ENCODE measurements around the gene GALNT11. TPM values are rescaled to one million over a fixed set of nuclear protein-coding genes. Genes with fewer than 3 reads are reported as not detected.

GALNT11 gene
- total RNA-seq, 1 donor from 2014 or later, result 9.0 TPM

DNA sequence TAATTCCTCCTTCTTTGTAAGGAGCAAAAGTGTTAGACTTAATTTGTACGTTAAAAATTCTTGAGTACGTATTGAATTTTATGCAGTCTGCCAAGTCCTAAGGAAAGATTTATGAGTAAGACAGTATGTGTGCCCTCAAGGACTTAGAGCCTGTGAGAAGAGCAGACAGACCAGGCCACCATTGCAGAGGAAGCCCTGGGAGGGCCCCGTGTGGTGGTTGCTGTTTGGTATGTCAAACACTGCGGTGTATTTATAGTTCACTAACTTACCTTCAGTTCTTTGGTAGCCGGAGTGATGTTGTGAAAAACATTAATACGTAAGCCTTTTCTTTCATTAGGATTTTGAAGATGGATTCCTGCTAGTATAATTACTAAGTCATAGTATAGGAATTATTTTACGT lies 82.9 kb downstream of the GALNT11 start:
- H3K27me3 Mint-ChIP-seq, result no peaks in the 10 kb centered on the region
- no peaks in the 10 kb centered on the region for H3K9me3 Mint-ChIP-seq
- peaks cover 62% of the 10 kb centered on the region for H3K36me3 Mint-ChIP-seq (ENCODE audit: low read depth)
- no peak overlapping the region for H3K27ac Mint-ChIP-seq
- ChIA-PET POLR2A (no interaction called here), CTCF (no interaction called here)
- TF ChIP-seq, protein P1, sequence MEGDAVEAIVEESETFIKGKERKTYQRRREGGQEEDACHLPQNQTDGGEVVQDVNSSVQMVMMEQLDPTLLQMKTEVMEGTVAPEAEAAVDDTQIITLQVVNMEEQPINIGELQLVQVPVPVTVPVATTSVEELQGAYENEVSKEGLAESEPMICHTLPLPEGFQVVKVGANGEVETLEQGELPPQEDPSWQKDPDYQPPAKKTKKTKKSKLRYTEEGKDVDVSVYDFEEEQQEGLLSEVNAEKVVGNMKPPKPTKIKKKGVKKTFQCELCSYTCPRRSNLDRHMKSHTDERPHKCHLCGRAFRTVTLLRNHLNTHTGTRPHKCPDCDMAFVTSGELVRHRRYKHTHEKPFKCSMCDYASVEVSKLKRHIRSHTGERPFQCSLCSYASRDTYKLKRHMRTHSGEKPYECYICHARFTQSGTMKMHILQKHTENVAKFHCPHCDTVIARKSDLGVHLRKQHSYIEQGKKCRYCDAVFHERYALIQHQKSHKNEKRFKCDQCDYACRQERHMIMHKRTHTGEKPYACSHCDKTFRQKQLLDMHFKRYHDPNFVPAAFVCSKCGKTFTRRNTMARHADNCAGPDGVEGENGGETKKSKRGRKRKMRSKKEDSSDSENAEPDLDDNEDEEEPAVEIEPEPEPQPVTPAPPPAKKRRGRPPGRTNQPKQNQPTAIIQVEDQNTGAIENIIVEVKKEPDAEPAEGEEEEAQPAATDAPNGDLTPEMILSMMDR (IDR thresholded peaks at IDR 0.05), result no peak
- H3K4me1 Mint-ChIP-seq, result no peaks in the 10 kb centered on the region
- ATAC-seq (ENCODE audit: low read depth) (no peak), DNase-seq (no peak)
- intact Hi-C loops (cut with micrococcal nuclease), result no loop called here
- no peak overlapping the region for H3K4me3 Mint-ChIP-seq

DNA sequence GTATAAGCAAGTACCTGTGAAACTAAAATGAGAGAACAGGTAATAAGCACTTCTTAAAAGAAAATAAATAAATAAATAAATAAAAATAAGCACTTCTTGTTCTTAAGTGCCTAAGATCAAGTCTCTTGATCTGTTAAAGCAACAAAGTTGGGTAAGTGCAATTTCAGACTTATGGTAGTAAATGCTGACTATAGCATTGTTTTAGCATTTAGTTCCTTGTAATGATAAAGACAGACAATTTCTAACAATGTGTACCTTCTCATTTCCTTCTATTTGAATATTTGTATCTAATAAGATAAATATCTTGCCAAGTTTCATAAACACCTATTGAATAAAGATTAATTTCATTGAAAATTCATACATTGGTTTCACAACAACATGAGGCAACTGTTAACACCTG lies 87.4 kb downstream of the GALNT11 start:
- no peaks in the 10 kb centered on the region for H3K27me3 Mint-ChIP-seq
- no peak overlapping the region for H3K27ac Mint-ChIP-seq
- ChIA-PET CTCF (no interaction called here), POLR2A (no interaction called here)
- H3K4me3 Mint-ChIP-seq, result no peak overlapping the region
- H3K36me3 Mint-ChIP-seq (ENCODE audit: low read depth), result peaks cover 62% of the 10 kb centered on the region
- no peak for DNase-seq
- no peak for ATAC-seq (ENCODE audit: low read depth)
- TF ChIP-seq, protein P1 (IDR thresholded peaks at IDR 0.05), result no peak
- H3K9me3 Mint-ChIP-seq, result no peaks in the 10 kb centered on the region
- intact Hi-C loops (cut with micrococcal nuclease), result no loop called here
- no peaks in the 10 kb centered on the region for H3K4me1 Mint-ChIP-seq

DNA sequence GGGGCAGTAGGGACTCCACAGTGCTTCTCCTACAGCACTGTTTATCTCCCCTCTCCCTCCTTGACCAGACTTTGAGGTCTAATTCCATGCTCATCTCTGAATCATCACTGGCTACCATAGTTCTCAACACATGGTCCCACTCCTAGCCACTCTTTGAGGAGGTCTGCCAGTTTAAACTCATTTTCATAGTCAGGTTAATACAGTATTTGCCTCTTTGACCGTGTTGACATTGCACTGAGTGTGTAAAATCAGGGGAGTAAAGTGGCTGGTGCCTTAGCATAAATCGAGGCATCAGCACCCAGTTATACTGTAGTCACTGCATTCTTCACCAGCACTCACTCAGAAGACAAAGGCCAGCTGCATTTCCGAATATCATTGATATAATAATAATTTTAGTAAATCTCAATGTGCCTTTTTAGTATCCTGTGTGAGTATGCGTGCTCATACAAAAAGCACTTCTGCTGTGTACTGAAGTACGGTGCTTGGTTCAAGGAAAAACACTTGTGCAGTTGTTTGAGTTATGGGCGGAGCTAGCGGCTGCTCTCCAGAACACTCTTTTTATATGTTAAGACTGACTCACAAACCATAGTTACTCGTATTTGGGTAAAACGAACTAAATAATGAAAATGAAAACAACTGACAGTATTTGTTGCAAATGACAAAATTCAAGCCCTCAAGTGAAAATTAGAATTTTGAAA lies 89.7 kb downstream of the GALNT11 start:
- no peak overlapping the region for H3K27ac Mint-ChIP-seq
- TF ChIP-seq, protein P1 (IDR thresholded peaks at IDR 0.05), result no peak
- ChIA-PET POLR2A (interaction anchor here (0.6 kb wide), 1 partner anchor 329 kb away, joined by 8 read pairs; no protein-coding TSS in a partner anchor), CTCF (no interaction called here)
- H3K27me3 Mint-ChIP-seq, result no peaks in the 10 kb centered on the region
- H3K36me3 Mint-ChIP-seq (ENCODE audit: low read depth), result peaks cover 67% of the 10 kb centered on the region
- H3K9me3 Mint-ChIP-seq, result no peaks in the 10 kb centered on the region
- ATAC-seq (ENCODE audit: low read depth), result no peak
- no peaks in the 10 kb centered on the region for H3K4me1 Mint-ChIP-seq
- H3K4me3 Mint-ChIP-seq, result no peak overlapping the region
- DNase-seq, result no peak
- intact Hi-C loops (cut with micrococcal nuclease), result no loop called here

DNA sequence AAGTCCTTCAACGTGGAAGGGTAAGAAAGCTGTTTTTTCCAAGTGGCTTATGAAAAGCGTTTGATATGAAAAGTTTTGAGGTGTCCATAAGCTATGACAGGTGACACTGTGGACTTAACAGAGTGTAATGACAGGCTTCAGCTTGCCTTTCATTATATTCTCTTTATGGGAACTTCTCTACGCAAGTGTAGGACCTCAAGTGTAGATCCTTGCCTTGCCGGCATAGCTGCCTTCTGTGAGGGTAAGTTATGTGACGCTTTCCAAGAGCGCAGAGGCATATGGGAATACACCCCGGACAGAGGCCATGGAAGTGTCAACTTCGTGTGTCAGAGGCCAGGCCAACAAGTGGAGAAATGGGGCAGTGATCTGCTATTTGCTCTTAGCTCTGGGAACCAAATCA lies 91.9 kb downstream of the GALNT11 start:
- intact Hi-C loops (cut with micrococcal nuclease), result no loop called here
- ChIA-PET POLR2A (no interaction called here), CTCF (no interaction called here)
- no peak for DNase-seq
- TF ChIP-seq, protein P1 (IDR thresholded peaks at IDR 0.05), result no peak
- Mint-ChIP-seq H3K9me3 (no peaks in the 10 kb centered on the region), H3K27me3 (no peaks in the 10 kb centered on the region), H3K27ac (no peak overlapping the region), H3K4me3 (no peak overlapping the region), H3K4me1 (no peaks in the 10 kb centered on the region), H3K36me3 (ENCODE audit: low read depth) (peaks cover 76% of the 10 kb centered on the region)
- ATAC-seq (ENCODE audit: low read depth), result no peak

DNA sequence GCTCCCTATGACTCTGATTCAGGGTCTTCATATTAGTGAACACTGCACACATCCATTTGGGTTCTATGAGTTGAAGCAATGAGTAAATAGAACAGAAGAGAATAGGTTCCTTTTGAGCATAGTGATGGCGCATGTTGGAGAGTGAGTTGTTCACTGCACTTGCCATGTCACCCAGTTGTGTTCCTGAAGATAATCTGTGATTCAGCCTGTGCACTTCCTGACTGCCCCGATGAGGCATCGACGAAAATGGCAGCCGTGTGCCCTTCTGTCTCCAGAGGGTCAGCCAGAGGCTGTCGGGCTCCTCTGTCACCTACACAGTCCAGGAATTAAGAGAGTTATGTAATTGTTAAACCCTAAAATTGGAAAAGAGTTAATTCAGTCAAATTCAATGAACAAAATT lies 94.7 kb downstream of the GALNT11 start:
- Mint-ChIP-seq H3K27ac (no peak overlapping the region), H3K36me3 (ENCODE audit: low read depth) (peaks cover 87% of the 10 kb centered on the region), H3K9me3 (peaks cover 11% of the 10 kb centered on the region), H3K4me3 (no peak overlapping the region), H3K27me3 (no peaks in the 10 kb centered on the region), H3K4me1 (no peaks in the 10 kb centered on the region)
- intact Hi-C loops (cut with micrococcal nuclease), result no loop called here
- CTCF ChIA-PET, result no interaction called here
- POLR2A ChIA-PET, result no interaction called here
- DNase-seq, result no peak
- TF ChIP-seq, protein P1 (IDR thresholded peaks at IDR 0.05), result no peak
- ATAC-seq (ENCODE audit: low read depth), result no peak
